ENCODE results near the gene SLC29A3.

The SLC29A3 gene

DNA sequence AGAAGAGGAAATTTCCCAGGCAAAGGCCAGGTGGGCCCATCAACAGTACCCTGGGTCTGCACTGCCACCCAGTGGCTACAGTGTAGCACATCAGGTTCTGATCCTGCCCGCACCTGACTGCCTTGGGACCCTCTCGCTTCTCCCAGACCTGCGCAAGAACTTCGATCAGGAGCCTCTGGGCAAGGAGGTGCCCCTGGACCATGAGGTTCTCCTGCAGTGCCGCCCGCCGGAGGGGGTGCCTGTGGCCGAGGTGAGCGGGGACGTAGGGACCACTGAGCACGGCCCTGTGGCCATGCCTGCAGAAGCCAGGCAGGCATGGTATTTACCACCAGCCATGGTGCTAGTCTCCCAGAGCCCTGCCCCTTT lies 33.9 kb upstream of the SLC29A3 start:
- TF ChIP-seq, protein P1, sequence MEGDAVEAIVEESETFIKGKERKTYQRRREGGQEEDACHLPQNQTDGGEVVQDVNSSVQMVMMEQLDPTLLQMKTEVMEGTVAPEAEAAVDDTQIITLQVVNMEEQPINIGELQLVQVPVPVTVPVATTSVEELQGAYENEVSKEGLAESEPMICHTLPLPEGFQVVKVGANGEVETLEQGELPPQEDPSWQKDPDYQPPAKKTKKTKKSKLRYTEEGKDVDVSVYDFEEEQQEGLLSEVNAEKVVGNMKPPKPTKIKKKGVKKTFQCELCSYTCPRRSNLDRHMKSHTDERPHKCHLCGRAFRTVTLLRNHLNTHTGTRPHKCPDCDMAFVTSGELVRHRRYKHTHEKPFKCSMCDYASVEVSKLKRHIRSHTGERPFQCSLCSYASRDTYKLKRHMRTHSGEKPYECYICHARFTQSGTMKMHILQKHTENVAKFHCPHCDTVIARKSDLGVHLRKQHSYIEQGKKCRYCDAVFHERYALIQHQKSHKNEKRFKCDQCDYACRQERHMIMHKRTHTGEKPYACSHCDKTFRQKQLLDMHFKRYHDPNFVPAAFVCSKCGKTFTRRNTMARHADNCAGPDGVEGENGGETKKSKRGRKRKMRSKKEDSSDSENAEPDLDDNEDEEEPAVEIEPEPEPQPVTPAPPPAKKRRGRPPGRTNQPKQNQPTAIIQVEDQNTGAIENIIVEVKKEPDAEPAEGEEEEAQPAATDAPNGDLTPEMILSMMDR (IDR thresholded peaks at IDR 0.05): no peak
- Histone ChIP-seq H3K36me3 (no peaks in the 10 kb centered on the region), H3K9me3 (no peaks in the 10 kb centered on the region), H3K27ac (no peak overlapping the region), H3K4me3 (ENCODE audit: low read depth in 1 of 2, low read length in 1 of 2) (no peak overlapping the region), H3K4me1 (ENCODE audit: control insufficient read depth in 1 of 2, insufficient read depth in 1 of 2, low read depth in 1 of 2, low read length in 1 of 2) (no peaks in the 10 kb centered on the region), H3K27me3 (no peaks in the 10 kb centered on the region)

DNA sequence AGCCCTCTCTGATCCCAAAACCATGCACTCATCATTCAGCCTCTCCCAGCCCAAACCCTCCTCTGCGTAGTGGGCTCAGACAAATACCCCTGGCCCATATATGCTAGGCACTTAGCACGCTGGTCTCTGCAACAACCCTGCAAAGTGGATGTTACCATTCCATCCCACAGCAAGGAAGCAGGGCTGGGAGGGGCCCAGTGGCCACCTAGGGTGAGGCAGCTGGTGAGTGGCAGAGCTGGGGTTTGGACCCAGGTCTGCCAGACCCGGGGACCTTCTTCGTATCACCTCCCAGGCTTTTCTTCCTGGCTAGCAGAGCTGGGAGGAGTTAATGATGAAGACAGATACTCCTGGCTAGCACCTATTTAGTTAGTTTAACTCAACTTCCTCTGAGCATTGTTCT lies 33.1 kb upstream of the SLC29A3 start:
- Histone ChIP-seq H3K4me3 (ENCODE audit: low read depth in 1 of 2, low read length in 1 of 2) (no peak overlapping the region), H3K27ac (no peak overlapping the region), H3K36me3 (no peaks in the 10 kb centered on the region), H3K4me1 (ENCODE audit: control insufficient read depth in 1 of 2, insufficient read depth in 1 of 2, low read depth in 1 of 2, low read length in 1 of 2) (no peaks in the 10 kb centered on the region), H3K9me3 (no peaks in the 10 kb centered on the region), H3K27me3 (no peaks in the 10 kb centered on the region)
- TF ChIP-seq, protein P1 (IDR thresholded peaks at IDR 0.05): no peak

DNA sequence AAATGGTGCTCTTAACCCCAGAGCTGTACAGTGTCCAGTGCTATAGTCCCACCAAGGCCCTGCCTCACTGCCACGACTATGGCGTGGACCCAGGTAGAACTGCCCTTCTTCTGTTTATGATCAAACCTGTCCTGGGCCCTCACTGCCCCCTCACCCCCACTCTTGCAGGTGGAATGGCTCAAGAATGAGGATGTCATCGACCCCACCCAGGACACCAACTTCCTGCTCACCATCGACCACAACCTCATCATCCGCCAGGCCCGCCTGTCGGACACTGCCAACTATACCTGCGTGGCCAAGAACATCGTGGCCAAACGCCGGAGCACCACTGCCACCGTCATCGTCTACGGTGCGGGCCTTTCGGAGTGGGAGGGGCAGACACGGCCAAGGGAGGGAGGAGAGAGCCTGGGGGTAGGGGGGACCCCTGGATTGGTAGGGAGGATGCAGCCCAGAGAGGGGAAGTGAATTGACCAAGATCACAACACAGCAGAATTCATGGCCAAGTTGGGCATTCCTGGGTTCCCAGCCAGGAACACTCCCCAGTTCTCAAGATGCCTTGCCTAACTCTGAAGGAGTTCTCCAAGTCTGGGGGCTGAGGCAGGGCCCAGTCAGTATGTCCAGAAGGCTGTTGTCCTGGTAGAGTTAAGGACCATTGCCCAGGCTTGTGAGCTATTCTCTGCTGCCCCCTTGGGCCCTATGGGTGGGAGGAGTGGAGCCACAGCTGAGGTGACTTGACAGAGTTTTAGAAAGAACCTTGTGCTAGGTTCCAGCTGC lies 32.4 kb upstream of the SLC29A3 start:
- no peaks in the 10 kb centered on the region for H3K27me3 ChIP-seq
- H3K36me3 ChIP-seq: no peaks in the 10 kb centered on the region
- no peak overlapping the region for H3K27ac ChIP-seq
- no peaks in the 10 kb centered on the region for H3K4me1 ChIP-seq (ENCODE audit: control insufficient read depth in 1 of 2, insufficient read depth in 1 of 2, low read depth in 1 of 2, low read length in 1 of 2)
- H3K9me3 ChIP-seq: no peaks in the 10 kb centered on the region
- no peak overlapping the region for H3K4me3 ChIP-seq (ENCODE audit: low read depth in 1 of 2, low read length in 1 of 2)
- TF ChIP-seq, protein P1 (IDR thresholded peaks at IDR 0.05): no peak

DNA sequence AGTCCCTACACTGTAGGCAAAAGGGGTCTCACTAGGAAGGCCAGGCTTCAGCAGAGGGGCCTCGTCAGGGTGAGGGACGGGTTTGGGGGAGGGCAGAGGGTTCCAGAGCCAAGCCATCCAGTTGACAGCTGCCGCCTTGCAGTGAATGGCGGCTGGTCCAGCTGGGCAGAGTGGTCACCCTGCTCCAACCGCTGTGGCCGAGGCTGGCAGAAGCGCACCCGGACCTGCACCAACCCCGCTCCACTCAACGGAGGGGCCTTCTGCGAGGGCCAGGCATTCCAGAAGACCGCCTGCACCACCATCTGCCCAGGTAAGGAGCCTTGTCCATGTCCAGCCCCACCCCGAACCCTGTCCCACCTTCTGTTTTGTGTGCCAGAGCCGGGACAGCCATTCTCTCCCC lies 31.6 kb upstream of the SLC29A3 start:
- Histone ChIP-seq H3K36me3 (no peaks in the 10 kb centered on the region), H3K4me3 (ENCODE audit: low read depth in 1 of 2, low read length in 1 of 2) (no peak overlapping the region), H3K27ac (no peak overlapping the region), H3K4me1 (ENCODE audit: control insufficient read depth in 1 of 2, insufficient read depth in 1 of 2, low read depth in 1 of 2, low read length in 1 of 2) (no peaks in the 10 kb centered on the region), H3K27me3 (no peaks in the 10 kb centered on the region), H3K9me3 (no peaks in the 10 kb centered on the region)
- TF ChIP-seq, protein P1 (IDR thresholded peaks at IDR 0.05): no peak

DNA sequence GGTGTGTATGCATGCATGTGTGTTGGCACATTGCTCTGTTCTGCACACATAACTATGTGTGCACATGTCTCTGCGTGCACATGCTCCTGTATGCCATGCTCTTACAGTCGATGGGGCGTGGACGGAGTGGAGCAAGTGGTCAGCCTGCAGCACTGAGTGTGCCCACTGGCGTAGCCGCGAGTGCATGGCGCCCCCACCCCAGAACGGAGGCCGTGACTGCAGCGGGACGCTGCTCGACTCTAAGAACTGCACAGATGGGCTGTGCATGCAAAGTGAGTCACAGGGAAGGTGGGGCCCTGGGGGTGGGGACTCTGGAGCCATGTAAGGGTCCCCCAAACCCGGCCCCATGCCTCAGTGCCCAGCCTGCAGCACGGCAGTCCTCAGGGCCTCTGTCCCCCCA lies 30.6 kb upstream of the SLC29A3 start:
- TF ChIP-seq, protein P1 (IDR thresholded peaks at IDR 0.05): no peak
- Histone ChIP-seq H3K4me3 (ENCODE audit: low read depth in 1 of 2, low read length in 1 of 2) (no peak overlapping the region), H3K9me3 (no peaks in the 10 kb centered on the region), H3K4me1 (ENCODE audit: control insufficient read depth in 1 of 2, insufficient read depth in 1 of 2, low read depth in 1 of 2, low read length in 1 of 2) (no peaks in the 10 kb centered on the region), H3K36me3 (no peaks in the 10 kb centered on the region), H3K27me3 (no peaks in the 10 kb centered on the region), H3K27ac (no peak overlapping the region)

Measured in neutrophil (primary cell).